Stimulated activated CD4-positive, alpha-beta T cell treated with anti-CD3 and anti-CD28 coated beads, Interleukin-1b, Interleukin-23, amount 100 ng/mL, for 1 hour (primary cell): ENCODE results near the gene FGFR3.

Experiments
- DNase-seq, 2 donors: peaks; one replicate each; pipeline ENCODE4 v3.0.0-alpha.2; 2020; ENCODE audit warnings: low read depth in 2 of 2

Gene FGFR3

DNA sequence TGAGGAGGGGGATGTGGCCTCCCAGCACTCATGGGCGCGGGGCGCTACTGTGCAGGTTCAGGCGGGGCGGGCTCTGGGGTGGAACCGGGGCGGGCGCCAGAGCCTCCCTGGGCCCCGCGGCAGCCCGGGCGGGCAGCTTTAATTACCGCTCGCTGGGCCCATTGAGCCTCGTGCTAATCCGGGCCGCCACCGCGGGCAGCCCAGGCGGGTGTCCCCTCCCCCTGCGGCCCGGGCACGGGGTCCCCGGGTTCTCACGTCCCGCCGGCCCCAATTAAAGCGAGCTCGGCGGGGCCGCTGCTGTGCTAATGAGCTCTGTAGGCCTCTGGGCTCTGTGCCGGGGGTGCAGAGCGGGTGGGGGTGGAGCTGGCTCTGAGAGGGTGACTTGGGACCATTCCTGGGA is 22.8 kb upstream of the FGFR3 start:
- DNase-seq = no peak

GRCh38 chr4:1770791-1771231 is 22.3 kb upstream of the FGFR3 start:
- no peak for DNase-seq

DNA sequence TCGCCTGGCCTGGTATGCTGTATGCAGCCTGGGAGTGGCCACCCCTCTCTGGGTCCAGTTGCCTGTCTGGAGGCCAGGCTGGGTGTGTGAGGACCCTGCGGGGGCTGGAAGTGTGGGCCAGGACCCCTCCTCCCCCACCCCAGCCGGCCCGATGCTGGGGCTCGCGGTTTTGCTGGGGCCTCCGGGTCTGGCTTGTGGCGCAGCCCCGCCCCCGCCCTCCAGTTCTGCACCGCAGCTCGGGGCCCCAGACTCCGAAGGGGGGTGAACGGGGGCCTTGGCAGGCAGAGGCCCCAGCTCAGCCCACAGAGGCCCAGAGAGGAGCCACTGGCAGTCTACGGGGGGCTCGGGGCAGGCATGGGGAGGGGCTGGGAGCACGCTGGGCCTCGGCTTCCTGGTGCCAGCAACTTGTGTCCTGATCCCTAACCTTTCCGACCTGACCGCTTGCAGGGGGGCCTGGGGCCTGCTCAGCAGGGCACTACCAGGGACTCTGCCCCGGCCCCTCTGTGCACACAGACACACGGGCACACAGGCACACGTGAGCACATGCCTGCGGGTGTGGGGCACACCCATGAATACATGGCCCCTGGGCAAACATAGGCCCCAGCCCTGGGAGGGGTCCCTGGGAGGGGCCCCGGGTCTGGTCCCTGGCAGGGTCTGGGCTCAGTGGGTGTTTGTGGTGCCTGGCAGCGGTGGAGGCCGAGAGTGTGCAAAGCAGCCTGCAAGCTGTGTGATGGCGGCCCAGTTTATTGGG is 21.4 kb upstream of the FGFR3 start:
- DNase-seq = no peak

GRCh38 chr4:1772853-1773538 is 20.1 kb upstream of the FGFR3 start:
- no peak for DNase-seq

DNA sequence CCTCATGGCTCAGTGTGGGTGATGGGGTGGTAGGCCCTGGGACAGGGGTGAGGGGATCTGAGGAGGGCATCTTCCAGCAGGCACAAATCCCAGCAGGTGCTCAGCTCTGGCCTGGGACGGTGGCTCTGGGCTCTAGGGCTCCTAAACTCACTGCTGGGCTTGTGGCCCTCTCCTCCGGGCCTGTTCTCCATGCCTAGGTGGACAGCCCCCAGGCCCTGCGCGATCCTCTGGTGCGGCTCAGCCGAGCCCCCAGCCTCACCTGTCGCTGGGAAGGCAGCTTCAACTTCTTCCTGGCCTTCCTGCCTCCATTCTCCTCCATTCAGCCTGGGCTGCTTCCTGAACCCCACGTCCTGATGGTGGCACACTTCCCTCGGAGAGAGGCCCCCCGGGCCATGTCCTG is 19.3 kb upstream of the FGFR3 start:
- DNase-seq = no peak

- no peak for DNase-seq
These were observed 17.2 kb upstream of the FGFR3 start for GRCh38 chr4:1775731-1776500.

DNA sequence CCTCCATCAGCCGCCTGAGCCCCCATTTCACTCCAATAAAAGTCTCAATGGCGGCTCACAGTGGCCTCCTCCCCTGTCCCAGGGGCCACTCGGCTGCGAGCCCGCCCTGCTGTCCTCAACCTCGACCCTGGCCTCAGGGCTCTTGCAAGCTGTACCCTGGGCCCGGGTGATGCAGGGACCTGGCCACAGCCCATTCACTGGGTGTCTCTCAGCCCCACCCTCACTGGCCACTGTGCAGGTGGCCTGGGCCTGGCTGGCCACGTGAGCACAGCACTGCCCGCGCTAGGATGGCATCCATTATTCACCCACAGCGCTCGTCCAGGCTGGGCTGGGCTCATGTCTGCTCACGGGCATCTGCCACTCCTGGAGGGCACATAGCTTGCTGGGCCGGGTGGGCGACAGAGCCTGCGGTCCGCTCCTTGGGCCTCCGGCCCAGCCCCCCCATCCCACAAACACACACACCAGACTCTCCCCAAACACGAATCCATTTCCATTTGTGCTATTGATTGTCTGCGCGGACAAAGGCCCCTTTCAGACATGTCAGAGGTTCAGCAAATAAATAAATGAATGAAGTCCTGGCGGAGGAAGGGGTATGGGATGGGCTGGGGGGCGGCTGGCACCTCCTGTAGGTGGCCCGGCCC is 16.5 kb upstream of the FGFR3 start:
- no peak for DNase-seq

DNA sequence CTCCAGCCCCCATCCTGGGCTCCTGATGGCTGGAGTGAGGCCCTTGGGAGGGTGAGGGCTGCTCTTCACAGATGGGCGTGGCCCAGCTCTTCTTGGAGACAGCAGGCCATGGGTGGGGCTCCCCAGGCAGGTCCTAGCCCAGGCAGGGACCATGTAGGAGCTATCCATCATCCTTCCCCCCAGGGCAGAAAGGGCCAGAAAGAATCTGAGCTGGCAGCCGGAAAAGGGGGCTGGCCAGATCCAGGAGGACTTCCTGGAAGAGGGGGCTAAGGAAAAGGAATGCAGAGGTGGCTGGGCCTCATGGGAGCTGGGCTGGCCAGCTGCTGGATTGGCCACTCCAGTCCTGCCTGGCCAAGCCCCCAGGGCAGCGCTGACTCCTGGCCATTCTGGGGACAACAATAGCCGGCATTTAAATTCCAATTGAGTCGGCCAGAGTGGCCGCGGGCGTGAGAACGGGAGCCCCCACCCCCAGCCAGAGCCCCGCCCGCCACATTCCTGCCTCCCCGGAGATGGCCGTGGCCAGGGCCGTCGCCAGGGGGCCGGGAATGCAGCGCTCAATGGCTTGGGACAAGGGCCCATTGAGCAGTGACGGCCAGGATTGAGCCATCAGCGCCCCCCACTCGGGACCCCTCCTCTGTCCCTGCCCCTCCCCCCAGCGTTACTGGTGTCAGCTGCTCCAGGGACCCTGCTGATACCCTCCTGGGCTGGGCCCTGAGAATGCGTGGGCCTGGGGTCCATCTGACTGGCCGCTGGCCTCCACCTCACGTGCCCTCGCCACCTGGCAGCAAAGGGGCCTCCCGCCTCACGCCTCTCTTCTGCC is 15.1 kb upstream of the FGFR3 start:
- no peak for DNase-seq

DNA sequence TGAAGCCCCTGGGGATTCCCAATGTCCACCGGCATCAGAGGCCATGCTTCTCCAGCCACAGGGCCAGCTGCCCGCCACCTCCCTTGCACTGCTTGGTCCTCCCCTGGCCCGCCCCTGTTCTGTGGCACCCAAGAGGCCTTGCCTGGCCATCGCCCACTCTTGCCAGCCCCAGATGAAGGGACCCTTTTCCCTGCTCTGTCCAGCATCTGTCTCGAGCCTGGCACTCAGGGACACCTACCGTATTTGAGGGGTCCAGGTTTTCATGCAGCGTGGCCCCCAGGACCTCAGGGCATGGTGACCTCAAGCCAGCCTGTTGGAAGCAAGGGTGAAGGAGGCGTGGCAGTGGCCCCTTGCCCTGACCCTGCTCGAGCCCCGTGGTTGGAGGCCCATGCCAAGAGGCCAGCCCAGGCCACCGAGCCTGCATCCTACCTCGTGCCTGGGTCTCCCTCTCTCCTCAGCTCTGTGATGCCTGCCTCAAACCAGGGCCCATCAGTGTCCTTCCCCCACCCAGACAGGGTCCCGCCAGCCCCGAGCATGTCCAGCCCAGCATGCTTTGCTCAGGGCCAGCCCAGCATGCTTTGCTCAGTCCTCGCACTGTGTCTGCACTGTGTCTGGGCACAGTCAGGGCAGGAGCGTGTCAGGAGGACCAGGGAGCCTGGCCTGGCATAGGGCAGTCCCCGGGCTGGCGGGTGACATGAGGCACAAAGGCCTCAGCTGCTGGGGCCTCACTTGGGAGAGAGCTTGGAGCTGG is 14.3 kb upstream of the FGFR3 start:
- DNase-seq = no peak

GRCh38 chr4:1779588-1780382 is 13.3 kb upstream of the FGFR3 start:
- no peak for DNase-seq

GRCh38 chr4:1780435-1780834 is 12.7 kb upstream of the FGFR3 start:
- DNase-seq = no peak

DNA sequence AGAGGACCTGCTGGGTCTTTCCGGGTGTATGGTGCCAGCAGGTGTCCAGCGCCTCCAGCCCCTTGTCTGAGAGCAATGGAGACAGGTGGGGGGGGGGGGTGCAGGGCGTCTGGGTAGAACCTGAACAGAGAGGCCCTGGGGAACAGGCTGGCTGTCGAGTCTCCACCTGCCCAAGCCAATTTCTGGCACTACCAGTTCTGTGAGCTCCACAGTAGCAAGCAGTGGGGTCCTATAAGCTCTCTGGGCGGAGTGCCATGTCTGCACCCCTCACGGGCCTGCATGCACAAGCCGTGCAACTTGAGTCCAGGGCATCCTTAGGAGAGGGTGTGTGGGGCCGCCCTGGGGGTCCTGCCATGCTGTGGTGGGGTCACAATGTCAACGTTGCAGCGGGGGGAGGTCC is 10.1 kb upstream of the FGFR3 start:
- no peak for DNase-seq

- no peak for DNase-seq
These were observed 9.1 kb upstream of the FGFR3 start for GRCh38 chr4:1783970-1784369.

DNA sequence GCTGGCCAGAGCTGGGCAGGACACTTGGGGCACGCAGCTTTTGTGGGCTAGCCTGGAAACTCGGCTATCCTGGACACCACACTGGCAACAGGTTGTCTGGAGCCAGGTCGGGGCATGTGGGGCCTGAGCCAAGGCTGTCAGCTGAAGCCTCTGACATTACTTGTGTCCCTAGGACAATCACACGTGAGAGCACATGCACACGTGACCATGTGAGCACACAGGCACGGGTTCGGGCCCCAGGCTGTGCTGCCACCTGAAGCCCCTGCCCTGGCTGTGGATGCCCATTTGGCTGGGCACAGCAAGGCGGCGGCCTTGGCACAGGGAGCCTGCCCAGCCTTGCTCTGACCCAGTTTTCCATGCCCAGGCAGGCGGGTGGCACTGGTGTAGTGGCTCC is 8.7 kb upstream of the FGFR3 start:
- DNase-seq = no peak

DNA sequence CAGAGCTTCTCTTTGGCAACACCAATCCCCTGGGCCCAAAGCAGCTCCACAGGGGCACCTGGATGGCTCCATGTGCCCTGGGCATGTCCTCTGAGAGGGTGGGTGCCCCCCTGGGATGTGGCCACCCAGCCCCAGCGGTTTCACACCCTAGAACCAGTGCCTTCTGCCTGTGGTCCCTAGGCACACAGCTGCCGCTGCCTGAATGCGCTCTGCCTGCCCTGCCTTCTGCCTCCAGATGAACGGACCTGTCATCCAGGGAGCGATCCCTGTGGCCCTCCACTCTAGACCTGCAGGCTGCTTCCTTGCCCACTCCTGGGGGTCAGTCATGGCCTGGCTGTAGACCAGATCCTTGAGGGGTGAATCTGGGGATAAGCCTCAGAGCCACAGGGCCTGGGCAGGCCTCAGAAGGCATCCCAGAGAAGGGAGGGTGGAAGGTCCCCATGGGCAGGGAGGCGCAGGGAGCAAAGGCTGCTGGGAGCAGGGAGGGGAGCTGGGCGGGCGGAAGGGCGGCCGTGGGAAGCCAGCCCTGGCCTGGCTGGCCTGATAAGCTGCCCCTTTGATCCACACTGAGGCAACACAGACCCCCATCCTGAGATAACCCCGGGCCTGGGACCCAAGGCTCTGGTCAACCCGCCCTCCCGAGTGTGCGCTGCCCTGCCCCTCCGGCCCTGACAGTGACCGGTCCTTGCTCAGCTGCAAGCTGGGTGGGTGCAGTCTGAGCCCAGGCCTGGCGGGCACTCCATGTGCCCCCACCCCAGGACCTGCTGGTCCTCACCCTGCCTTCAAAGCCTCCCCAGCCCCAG is 8.1 kb upstream of the FGFR3 start:
- no peak for DNase-seq

GRCh38 chr4:1785592-1785991 is 7.5 kb upstream of the FGFR3 start:
- no peak for DNase-seq

- DNase-seq = no peak
These were observed 6.3 kb upstream of the FGFR3 start for GRCh38 chr4:1786544-1787362.

DNA sequence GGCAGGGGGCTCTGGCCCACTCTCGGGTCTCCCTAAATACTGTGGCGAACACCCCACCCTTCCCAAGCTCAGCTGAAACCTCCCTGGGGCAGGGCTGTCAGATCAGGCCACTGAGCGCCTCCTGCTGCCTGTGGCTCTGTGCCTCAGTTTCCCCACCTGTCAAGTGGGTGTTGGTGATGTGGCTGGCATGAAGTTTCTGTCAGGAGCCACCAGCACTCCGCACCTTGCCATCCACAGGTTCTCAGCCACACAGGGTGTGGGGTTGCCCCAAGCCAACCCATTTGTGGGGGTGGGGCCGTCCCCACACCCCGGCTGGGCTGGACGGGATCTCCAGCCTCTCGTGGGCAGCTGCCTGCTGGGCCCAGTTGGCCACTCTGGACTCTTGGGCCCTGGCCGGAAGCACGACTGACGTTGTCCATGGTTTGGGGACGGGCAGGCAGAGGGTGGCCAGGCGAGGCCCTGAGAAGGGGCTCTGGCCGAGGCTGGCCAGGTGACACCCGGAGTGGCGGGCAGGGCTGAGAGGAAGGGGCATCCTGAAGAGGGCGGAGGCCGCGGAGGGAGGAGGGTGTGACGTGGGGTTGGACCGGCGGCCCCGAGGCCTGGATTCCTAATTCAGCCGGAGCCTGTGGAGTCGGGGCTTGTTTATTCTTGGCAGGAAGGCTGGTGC is 5.5 kb upstream of the FGFR3 start:
- DNase-seq = no peak
